GM12875 (cell line): ENCODE measurements around the gene RIN3.

Experiments
- H3K4me3 ChIP-seq: one replicate; pipeline ENCODE4 v1.5.1; 2011; ENCODE audit warnings: low read depth, low read length, control low read depth
- TF ChIP-seq, protein P1 (sequence below): IDR thresholded peaks from 2 replicates; pipeline ENCODE4 v1.5.1; 2011; ENCODE audit warnings: low read depth, mild to moderate bottlenecking, control low read depth, inconsistent platforms, low read length, moderate library complexity, borderline replicate concordance; ENCODE audit not compliant: insufficient read depth

Gene RIN3

DNA sequence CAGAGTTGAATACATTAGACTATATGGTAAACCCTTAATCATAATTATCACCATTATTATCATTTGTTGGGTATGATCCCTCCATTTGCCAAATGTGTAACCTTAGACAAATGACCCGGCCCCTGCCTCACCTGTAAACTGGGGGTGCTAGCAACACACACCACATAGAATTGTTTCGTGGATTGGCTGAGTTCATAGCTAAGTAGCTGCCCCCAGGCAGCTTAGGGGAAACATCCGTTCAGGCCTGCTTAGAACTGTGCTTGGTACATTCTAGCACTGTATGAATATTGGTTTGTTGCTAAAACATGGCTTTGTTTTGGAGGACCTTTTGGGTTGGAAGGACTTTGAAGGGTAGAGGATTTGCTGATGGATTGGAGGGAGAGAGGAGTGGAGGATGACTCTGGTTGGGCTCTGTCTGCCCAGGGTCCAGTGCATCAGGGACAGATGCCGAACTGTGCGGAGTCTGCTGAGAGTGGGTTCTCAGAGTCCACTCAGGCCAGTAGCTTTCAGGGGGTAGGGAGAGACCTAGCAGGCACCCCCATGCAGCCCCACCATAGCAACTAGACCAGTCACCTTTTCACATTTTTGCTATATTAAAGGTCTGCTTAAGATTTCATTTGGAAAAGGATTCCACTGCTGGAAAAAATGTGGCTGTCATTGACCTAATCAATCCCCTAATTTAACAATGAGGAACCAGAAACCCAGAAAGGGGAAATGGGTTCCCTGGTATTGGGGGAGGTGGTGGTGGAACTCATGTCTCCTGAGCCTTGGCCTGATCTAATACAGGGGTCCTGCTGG is 2.2 kb downstream of the RIN3 start:
- no peak overlapping the region for H3K4me3 ChIP-seq
- TF ChIP-seq, protein P1, sequence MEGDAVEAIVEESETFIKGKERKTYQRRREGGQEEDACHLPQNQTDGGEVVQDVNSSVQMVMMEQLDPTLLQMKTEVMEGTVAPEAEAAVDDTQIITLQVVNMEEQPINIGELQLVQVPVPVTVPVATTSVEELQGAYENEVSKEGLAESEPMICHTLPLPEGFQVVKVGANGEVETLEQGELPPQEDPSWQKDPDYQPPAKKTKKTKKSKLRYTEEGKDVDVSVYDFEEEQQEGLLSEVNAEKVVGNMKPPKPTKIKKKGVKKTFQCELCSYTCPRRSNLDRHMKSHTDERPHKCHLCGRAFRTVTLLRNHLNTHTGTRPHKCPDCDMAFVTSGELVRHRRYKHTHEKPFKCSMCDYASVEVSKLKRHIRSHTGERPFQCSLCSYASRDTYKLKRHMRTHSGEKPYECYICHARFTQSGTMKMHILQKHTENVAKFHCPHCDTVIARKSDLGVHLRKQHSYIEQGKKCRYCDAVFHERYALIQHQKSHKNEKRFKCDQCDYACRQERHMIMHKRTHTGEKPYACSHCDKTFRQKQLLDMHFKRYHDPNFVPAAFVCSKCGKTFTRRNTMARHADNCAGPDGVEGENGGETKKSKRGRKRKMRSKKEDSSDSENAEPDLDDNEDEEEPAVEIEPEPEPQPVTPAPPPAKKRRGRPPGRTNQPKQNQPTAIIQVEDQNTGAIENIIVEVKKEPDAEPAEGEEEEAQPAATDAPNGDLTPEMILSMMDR = no peak

DNA sequence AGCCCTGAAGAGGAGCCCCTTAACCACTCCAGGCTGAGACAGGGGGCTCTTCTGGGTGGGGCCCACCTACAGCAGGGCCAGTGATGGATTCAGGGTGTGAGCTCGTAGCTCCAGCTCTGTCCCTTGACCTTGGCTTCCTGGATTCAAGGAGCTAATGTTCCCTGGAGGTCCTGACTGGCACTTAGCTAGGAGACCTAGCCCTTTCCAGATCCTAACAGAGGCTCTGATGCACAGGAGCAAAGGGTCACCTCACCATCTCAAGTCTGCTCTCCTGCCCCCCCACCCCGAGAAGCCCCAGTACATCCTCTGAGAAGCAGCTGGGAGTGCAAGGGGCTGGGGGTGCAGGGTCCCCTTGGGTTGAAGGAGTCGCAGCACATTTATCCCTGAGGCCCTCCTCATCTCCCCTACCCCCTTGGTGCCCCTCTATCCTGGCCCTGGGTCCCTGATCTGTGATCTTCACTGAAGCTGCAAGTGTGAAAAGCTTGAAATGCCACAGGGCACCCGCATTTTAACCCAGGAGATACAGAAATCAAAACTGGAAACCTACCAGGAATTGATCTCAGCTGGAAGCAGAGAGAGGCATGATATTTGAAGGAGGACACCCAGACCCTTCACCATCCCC is 2.9 kb downstream of the RIN3 start:
- no peak overlapping the region for H3K4me3 ChIP-seq
- TF ChIP-seq, protein P1 = no peak

DNA sequence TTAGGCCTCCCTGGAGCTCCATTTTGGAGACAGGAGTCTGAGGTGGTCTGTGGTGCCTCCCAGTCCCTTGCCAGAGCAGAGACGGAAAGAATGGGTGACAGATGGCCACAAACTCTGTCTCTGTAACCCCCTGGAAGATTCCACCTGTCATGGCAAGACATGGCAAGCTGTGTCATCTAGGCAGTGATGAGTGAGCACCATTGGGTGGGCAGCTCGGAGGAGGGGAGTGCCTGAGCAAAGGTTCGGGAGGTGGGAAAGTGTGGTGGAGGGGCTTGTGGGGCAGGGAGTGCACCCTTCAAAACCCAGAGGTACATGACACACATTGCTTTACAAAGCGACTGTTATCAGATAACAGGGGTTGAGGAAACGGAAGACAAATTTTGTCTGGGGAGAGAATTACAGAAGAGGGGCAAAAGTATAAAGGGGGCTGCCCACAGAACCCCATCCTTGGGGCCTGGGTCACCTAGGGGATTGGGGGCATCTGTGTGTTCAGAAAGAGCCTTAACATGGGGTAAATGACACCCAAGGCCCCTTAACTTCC is 3.5 kb downstream of the RIN3 start:
- no peak overlapping the region for H3K4me3 ChIP-seq
- TF ChIP-seq, protein P1 = no peak

DNA sequence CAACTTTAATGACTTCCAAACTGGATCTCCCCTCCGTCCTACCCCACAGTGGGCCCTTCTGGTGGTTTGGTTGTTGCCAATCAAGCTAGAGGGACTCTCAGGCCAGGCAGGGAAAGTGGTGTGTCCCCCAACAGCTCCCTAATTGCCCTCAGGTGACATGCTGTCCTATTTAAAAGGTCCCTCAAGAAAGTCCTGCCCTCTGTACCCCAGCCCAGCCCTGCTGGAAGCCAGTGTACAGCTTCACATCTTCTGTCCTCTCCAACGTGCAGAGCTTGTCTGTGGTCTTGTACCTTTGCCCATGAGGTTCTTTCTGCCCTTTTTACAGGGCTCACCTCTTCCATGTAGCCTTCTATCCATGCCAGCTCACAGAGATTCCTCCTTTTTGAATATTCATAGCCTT is 4.2 kb downstream of the RIN3 start:
- TF ChIP-seq, protein P1 = no peak

DNA sequence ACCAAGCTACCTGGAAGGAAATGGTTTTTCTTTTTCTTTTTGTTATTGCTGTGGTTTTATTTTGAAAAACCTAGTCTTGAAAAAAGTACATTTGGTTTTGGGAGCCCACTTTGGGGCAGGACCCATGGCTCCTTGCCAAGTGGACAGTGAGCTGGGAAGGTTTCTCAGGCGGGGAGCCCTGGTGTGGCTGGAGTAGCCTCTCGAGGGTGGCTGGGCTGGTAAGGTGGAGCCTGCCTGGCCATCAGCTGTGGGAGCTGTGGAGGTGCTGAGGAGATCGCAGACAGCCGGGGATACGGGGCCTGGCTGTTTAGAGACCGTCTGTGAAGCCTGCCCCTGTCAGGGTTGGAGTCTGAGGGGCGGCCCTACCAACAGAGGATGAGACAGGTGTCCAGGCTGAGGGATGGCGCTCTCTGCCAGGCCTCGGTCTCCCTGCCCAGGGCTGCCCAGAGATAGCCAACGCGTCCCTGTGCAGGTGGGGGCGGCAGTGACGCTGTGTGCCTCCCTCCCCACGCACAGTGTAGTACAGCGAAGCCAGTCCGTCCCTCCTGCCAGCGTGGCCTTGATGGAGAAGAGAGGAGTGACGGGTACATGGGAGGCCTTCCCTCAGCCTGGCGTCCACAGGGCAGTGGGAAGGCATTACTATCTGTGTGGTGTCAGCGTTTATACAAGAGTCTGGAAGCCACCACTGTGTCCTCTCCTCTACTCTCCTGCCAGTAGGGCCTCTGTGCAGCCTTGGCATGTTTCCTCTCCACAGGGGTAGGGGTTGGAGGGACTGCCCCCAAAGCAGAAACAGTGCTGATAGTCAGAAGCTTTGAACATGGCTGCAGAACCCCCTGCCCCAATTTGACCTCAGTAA is 5.9 kb downstream of the RIN3 start:
- H3K4me3 ChIP-seq = no peak overlapping the region

More for the DNA sequence above, 4.2 kb downstream of the RIN3 start:
- no peak overlapping the region for H3K4me3 ChIP-seq

More for the DNA sequence above, 5.9 kb downstream of the RIN3 start:
- TF ChIP-seq, protein P1 = no peak
